HG02610 (cell line): ENCODE results near the gene GGTLC2.
A peak's percentile ranks its signal among the peaks of the same experiment; 100 is the strongest.
"Not testable (repeated sequence)": the region's sequence is repeated elsewhere in the genome, so short reads cannot be mapped to it uniquely, and the experiment has no call there.

Experiments used
- ATAC-seq: cut with Tn5 transposase; IDR thresholded peaks from one replicate; pipeline ENCODE4 v1.9.1; 2021; ENCODE audit warnings: mild to moderate bottlenecking, moderate library complexity; ENCODE audit not compliant: unreplicated experiment

The GGTLC2 gene

DNA sequence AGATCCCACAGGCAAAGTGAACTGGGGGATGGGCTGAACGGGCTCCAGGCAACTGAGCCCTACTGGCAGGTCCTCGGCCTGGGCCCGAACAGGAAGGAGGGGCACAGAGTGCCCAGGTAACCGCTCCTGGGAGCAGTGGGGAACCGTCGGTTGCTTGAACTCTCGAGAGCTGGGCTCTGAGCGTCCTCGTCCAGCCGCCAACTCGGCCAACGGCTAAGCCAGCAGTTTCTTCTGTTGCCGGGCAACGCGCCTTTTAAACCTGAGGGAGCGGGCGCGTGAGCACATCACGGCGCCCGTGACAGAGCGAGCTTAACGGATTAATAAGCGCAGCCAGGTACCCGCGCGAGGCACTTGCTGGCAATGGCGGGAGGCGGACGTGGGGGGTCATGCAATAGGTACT is at the start of gene GGTLC2:
GGTLC2 (plus strand) TSS at position 301 of the 400 bp plus-strand sequence. CDS start 1,732 bp downstream, outside the sequence.
- not testable (repeated sequence) for ATAC-seq

DNA sequence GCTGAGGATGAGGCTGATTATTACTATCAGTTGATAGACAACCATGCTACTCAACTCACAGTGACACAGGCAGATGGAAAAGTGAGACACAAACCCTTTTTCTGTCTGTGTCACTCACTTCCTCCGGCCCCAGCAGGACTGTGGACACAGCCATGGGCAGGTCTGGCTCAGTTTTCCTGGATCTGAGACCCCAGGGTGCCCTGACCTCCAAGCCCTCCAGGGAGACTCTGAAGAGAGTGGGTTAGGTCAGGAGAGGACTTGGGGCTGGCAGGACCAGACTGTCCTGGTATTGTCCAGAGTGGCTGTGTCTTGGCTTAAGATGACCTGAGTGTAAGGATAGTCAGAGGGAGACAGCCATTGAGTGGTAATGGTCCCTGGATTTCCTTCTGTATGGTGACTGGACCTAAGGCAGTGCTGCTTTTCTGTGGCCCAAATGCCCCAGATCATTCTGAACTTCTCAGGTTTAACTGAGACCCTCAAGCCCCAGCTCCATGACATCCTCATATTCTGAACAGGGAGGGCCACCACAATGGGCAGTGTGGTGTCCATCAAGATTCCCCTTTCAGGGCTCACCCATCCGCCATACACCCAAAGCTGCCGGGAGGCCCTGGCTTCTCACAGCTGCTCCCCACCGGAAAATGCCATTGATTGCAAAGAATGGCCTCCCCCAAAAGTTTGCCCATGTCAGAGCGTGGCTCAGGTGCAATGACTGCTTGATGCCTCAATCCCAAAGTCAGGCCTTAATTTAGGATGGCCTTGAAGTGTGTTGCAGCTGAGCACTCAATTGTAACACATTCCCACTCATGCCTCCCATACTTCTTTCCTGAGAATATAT is 49.2 kb upstream of the GGTLC2 start:
- no peak for ATAC-seq

DNA sequence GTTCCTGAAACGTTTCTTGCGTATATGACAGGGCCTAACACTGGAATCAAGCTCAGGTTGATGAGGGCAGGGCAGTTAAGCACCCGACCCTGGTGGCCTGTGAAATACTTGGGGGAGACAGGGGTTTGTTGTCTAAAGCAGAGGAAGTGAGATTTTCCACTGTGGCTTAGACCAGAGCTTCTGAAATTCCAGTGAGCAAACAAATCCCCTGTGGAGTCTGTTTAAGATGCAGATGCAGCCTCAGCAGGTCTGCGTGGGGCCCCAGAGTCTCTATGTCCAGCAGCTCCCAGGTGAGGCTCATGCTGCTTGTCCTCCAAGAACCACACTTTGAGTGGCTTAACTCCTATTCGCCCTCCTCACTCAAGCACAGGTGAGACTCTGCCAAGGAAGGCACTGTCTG is 46.3 kb upstream of the GGTLC2 start:
- ATAC-seq: no peak

DNA sequence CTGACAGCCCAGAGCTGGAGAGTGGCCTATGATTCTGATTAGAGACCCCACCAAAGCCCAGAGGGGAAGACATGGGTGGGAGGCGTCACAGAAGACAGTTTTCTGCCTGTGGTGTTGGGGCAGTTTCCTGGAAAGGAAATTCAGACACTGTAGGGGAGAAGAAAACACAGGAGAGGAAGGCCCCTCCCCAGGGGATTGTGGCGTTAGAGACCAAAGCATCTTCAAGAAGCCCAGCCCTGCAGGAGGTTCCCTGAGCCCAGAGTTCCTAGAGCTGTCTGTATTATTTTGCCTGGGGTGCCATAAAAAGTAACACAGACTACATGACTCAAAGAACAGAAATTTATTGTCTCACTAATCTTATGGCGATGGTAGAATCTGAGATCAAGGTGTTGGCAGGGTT is 45.2 kb upstream of the GGTLC2 start:
- no peak for ATAC-seq

DNA sequence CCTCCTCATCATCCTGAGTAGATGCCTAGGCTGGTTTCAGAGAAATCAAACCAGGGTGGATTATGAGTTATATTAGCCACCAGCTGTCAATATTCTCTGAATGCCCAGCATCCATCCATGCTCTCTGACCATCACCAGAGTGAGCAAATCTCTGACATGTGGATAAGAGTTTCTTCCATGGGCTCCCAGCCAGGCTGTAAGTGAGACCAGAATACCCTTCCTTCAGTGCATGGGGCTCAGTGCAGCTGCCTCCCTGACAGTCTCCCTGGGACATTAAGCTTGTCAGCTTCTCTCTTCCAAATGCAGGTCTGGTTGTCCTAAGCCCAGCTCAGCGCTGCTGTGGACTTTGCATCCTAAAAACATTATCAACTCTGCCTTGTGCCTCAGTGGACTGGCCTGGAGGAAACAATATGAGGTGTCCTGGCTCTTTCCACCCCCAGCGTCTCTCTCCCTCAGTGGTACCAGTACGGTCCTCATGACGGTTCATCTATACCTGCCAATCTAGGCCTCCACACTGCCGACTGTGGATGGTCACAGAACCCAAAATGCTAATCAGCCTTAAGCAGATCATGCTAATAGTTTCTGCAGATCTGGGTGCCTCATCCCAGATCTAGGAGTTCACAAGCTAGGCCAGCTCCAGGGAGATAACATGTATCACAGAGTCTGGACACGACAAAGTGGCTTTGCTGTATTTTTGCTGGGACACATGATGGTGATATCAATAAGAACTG is 43.7 kb upstream of the GGTLC2 start:
- ATAC-seq: no peak

DNA sequence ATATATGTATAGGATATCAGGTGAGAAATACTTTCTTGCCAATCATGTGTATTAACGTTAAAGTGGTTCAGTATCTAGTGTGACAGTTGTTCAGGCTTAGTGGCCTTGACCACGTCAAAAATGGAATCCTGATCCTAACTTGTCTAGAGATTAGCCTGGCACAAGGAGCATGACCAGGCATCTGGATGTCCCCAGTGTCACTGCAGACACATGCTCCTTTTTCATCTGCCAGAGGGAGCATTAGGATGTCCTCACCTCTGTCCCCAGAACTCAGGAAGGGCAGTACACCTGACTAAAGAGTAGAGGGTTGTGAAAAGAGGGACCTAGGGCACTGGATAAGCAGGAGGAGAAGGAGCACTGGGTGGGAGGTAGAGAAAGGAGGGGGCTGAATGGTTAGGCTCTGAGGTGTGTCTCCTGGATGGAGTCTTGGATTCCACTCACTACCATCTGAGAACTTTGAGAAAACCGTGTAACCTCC is 40.9 kb upstream of the GGTLC2 start:
- ATAC-seq: no peak

DNA sequence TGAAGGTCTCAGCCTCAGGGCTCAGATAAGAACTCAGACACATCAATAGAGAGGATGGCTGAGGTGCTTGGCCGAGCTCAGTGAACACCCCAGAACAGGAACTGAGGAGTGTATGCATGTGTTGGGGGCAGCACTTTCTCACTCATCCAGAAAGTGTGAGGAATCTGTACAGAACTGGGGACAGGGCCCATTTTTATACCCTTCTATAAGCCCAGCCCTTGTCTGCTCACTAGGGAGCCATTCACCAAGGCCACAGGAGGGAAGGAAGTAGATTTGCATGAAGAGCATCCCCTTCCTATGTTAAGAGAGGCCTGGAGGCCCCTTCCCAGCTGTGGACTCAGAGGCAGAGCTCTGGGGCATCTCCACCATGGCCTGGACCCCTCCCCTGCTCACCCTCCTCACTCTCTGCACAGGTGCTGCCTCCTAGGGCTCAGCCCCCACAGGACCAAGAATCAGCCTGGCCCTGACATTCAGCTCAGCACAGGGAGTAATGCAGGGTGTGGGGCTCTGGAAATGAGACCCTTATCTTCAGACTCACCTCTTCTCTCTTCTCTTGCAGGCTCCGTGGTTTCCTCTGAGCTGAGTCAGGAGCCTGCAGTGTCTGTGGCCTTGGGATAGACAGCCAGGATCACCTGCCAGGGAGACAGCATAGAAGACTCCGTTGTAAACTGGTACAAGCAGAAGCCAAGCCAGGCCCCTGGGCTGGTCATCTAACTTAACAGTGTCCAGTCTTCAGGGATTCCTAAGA is 39.9 kb upstream of the GGTLC2 start:
- ATAC-seq: peak; percentile 20

DNA sequence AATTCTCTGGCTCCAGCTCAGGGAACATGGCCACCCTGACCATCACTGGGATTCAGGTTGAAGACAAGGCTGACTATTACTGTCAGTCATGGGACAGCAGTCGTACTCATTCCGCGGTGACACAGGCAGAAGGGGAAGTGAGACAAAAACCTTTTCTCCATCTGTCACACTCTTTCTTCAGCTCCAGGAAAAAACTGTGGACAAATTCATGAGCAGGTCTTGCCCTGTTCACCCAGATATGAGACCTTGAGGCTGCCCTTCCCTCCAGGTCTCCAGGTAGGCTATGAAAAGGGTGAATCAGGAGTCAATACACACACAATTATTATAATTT is 39.4 kb upstream of the GGTLC2 start:
- ATAC-seq: peak; percentile 53

DNA sequence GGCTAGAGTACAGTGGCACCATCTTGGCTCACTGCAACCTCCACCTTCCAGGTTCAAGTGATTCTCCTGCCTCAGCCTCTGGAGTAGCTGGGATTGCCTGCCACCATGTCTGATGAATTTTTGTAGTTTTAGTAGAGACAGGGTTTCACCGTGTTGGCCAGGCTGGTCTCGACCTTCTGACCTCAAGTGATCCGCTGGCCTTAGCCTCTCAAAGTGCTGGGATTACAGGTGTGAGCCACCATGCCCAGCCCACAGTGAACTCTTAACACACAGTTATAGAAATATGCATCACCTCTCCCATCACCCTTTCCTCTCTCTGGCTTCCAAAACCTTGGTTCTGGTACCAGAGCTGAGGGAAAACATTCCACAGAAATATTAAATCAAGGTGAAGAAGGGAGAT is 36.4 kb upstream of the GGTLC2 start:
- ATAC-seq: not testable (repeated sequence)

DNA sequence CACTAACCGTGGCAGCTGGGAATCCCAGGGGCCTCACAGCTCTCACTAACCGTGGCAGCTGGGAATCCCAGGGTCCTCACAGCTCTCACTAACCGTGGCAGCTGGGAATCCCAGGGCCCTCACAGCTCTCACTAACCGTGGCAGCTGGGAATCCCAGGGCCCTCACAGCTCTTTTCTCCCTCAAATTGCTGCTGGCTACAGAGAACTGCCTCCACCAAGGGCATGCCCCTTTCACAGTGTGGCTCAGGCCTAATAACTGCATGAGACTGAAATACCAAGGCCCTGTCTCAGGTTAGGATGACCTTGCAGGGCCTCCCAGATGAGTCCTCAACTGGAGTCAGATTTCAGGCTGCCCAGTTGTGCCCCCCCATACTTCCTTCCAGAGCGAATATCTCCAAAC is 35.1 kb upstream of the GGTLC2 start:
- no peak for ATAC-seq

DNA sequence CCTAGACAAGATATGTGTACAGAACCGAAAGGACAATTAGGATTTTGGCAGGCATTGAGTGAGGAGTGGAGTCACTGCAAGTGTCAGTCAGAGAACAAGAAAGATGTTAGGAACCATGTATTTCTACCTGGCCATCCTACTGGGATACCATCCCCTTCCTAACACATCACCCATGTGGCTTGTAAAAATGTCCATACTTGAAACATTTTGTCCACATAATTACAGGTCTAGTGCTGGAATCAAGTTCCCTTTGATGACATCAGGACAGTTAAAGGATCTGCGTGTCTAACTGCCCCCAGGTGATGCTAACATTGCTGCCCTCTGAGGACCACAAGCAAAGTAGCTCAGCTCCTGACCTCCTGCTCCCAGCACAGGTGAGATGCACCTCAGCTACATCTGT is 31.9 kb upstream of the GGTLC2 start:
- ATAC-seq: no peak

DNA sequence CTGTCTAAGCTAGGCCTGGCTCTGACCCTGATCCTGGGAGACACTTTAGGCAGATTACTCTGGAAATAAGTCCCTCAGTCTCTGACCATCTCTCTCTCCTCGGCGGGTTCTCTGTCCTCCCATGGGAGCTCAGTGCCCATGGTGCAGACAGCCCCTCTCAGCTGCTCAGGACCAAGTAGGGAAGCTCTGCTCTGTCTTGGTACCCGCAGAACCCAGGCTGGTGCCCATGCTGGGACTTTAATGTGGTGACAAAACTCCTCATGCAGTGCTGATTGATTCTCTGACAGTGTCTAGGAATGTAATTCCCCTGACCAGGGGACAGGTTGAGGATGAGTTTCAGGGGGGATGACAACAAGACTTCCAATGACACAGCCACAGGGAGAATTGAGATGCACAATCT is 30.3 kb upstream of the GGTLC2 start:
- no peak for ATAC-seq

DNA sequence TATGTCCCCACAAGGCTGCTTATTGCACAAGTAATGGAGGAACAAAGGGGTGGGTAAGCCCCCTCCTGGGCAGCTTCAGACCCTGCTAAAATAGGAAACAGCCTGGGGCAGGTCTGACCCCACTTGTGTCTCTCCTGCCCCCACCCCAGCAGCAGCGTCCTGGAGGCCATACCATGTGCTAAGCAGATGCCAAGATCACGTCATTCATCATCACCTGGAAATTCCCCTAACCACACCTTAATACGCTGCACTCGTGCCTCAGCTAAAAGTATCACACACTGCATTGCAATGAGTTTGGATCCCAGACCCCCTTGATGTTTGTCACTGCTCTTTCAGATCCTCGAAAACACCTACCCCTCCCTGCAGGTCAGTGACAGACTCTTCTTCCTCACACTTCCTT is 27.8 kb upstream of the GGTLC2 start:
- ATAC-seq: peak; percentile 67

DNA sequence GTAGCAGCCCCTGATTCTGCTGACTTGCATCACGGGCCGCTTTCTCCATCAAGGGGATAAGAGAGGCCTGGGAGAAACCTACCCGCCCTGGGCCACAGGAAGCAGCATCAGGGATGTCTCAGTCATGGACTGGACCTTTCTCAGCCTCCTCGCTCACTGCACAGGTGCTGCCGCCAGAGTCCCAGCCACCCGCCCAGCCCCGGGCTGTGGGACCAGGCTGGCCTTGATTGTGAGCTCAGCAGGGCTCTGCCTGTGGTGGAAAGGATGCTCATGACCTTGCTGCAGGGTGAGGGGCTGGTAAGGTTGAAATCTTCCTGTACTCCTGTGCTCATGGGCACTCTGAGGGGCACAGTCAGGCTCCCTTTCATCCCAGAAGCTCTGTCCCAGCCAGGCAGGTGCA is 26.0 kb upstream of the GGTLC2 start:
- no peak for ATAC-seq

DNA sequence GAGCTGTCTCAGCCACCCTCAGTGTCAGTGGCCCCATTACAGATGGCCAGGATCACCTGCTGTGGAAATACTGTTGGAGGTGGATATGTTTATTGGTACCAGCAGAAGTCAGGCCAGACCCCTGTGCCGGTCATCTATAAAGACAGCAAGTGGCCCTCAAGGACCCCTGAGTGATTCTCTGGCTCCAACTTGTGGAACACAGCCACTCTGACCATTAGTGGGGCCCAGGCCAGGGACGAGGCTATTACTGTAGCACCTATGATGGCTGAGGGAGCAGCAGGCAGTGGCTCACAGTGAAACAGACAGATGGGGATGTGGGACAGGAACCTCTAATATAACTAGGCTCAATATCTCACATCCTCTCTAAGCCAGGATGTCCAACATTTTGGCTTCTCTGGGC is 25.5 kb upstream of the GGTLC2 start:
- no peak for ATAC-seq

DNA sequence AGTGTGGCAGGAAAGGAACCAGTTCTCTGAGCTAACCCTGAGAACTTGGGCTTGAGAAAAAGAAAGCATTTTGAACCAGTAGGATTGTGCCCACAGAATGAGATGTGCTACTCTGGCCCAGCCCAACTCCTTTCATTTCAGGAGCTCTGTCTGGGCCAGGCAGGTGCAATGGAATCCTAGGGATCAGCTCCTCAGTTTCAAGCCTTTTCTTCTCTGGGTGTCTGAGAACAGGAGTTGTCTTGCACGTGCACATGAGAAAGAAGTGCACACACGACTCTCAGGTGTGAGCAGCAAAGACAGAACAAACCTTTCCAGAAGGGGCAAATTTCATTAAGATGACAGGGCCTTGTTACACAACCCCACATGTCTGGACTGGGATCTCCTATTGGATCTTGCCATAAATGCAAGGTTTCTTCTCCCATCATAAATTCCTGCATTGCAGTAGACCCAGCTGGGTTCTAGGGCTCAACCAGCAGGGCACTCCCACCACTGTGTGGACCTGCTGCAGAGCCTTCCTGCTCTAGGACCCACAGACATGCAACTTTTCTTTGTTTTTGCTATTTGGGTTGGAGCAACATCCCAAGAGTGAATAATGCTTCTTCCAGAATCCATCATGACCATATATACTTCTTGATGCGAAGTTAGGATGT is 24.5 kb upstream of the GGTLC2 start:
- no peak for ATAC-seq

DNA sequence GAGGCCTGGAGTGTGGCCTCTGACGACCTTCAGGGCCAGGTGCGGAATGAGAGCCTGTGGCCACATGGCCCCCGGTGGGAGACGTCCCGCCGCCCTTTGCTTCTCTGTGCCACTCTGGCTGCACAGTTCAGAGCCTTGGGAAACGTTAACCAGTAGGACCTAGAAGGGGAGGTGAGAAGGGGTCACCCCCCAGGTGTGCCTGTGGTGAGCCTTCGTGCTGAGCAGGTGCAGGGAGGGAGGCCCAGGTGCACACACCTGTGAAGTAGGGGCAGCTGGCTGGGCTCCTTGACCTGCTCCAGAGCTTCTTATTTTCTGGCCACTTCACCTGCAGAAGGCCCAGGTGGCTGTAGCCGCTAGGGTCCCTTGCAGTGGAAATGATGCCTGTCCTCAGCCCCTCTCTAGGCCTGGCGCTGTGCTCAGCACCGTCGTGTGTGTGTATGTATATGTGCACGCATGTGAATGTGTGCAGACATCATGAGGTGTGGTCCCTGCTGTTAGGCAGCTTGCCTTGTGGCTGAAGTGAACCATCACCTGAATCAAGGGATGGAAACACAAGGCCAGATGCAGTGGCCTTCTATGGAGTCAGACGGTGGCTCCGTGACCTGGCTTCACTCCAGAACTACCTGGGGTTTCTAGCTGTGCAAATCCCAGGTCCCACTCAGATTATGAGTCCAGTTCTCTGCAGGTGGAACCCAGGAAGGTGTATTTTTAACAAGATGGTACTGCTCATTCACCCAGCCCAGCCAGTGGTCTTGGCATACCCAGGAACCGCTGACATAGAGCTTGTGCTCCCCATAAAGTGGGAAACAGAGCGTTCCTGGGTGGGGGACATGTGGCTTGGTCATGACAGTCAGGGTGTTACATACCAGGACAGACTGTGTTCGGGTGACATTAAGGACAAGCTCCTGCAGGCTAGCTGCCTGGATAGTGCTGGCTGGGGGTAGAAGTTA is 15.6 kb upstream of the GGTLC2 start:
- not testable (repeated sequence) for ATAC-seq

DNA sequence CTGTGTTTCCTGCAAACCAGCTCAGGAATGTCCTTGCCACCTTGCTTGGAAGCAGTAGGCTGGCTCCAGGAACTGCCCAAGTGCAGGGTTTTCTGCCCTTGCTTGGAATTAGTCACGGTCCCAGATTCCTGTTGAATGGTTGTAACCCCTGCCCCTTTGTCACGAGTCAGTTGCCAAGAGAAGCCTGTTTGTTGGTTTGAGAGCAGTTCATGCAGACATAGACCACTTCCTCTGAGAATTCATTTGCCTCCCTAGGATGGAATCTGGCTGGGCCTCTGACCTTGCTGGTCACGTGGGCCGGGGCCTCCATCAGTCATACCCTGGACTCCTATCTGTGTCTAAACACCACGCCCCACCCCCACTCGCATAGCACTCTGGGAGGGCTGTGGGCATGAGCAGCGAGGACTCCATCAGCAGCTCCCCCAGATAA is 13.2 kb upstream of the GGTLC2 start:
- not testable (repeated sequence) for ATAC-seq

DNA sequence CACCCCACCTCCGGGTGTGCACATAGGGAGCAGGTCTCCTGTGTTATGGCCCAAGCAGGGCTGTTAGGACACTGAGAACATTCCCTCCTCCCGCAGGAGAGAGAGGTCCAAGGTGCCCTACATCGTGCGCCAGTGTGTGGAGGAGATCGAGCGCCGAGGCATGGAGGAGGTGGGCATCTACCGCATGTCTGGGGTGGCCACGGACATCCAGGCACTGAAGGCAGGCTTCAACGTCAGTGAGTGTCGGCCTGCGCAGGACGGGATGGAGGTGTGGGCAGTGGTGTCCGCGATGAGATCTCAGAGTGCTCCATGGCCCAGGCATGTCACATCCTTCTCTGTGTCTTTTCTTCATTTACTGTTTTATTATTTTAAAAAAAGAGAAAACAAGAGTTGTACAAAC is 12.2 kb upstream of the GGTLC2 start:
- ATAC-seq: not testable (repeated sequence)

DNA sequence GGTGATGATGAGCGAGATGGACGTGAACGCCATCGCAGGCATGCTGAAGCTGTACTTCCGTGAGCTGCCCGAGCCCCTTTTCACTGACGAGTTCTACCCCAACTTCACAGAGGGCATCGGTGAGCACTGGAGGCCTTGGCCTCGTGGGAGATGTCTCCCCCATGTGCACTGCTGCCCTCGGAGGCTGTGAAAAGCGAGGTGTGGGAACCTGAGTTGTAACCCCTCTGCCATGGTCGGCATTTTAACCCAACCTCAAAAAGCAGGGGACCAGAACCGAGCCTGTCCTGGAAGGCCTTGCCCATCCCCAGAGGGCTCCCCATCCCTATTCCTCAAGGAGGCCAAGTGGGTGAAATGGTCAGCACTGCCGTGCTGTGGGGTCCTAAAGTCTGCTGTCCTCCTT is 10.9 kb upstream of the GGTLC2 start:
- not testable (repeated sequence) for ATAC-seq
